Measurements from ENCODE around the gene PPARD.

The PPARD gene

DNA sequence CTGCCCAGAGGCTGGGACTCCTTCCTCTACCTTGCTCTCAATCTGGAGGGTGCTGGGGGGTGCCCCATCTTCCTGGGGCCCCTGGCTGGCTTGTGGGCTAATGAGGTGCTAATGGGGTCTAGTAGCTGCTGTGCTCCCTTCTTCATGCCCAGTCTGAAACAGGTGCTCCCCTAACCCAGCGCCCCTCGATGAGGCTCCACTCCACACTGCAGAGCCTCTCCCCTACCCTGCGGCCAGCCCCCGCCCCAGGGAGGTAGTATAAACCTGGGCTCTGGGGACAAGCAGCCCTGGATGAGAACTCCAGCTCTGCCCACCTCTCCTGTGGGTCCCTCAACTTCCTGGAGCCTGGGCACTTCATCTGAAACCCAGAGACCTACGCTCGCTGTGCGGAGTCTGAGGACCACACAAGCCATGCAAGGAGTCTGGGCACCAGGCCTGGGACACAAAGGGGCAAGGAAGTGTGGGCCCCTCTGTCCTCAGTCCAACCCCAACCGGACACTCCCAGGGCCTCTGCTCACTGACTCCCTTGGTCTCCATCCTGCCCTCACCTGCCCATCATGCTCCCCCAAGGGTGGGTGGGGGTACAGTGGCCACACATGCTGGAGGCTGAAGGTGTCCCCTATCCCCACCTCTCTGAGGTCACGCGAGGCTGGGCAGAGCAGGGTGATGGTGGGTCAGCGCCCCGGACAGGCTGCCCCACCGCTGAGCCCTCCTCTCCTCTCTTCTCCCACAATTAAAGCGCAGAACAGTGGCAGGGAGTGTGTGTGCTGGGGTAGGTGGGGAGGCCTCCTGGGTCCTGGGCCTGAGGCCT is 132.0 kb downstream of the PPARD start:
- DNase-seq = no peak

DNA sequence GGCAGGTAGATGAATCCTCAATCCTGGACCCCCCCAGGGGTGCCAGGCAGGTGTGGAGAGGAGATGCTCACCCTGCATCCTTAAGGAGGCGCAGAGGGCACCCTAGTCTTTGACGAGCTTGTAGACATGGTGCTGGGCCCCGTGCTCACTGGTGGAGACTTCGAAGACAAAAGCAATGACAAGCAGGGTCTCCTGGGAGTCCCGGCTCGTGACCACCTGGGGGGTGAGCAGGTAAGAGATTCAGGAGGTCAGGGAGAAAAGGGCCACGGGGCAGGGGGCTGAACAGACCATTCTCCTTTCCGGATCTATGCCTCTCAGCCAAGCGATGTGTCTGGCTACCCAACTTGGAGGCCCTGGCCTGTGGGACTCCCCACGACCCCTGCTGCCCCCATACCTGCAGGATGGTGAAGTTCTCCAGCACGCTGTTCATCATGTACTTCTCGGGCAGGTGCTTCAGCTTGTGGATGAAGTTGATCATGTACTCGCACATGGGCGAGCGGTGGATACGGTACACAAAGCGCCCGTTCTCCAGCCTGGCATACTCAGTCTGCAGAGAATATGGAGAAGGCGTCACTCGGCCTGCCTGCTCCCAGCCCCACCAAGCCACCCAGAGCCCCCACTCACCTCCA is 132.7 kb downstream of the PPARD start:
- DNase-seq = no peak

DNA sequence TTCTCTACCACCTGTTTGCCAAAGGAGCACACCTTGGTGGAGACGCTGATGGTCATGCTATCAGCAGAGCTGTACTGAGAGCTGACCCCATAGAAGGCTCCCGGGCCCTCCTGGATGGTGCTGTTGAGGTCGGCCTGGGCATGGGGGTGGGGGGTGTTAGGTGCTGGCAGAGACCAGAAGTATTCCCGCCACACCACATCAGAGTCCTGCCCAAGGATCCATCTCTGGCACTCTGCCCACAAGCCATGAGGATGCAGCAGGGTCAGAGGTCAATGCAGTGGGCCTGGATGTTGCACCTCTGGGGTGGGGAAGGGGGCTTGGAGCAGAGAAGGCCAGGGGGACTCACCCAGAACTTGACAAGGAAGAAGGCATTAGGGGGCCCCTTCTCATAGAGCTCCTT is 133.2 kb downstream of the PPARD start:
- DNase-seq = no peak

DNA sequence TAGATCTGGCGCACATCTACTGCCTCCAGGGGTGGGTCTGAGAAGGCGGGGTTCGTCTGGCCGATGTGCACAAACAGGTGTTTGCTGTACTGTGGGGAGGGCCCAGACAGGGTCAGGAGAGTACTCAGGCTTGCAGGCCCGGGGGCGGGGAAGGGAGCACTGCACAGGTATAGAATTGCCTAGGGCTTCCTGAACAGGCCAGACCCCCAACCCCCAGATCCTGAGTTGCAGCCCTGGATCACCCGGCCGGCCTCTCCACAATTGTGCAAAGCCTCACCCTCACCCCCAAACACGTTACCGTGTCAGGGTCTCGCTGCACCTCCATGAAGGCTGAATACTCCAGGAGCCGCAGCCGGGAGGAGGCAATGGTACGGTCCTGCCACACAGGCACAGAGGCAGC is 133.6 kb downstream of the PPARD start:
- no peak for DNase-seq

DNA sequence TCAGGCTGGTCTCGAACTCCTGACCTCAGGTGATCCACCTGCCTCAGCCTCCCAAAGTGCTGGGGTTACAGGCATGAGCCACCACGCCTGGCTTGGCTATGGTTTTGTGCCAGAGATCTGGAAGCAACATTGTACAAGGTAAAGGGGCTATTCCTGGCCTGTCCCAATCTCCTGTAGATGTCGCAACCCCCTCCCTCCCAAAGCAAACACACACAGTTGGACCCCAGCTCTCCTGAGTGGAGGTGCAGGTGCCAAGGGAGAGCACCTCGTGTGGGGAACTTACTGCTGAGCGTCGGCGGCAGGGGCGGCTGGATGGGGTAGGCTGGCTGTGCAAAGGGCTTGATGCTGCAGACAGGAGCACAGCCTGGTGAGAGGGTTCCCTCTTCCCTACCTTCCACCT is 134.7 kb downstream of the PPARD start:
- DNase-seq = no peak

All from AML-193 (cell line).